Stimulated activated CD4-positive, alpha-beta T cell treated with anti-CD3 and anti-CD28 coated beads, TNF-alpha, amount 100 ng/mL, for 1 hour (primary cell): ENCODE data around the gene CHD5.

Experiments
- DNase-seq, 3 donors: peaks; one replicate each; pipeline ENCODE4 v3.0.0-alpha.2; 2020; ENCODE audit warnings: low read depth in 3 of 3, low spot score in 1 of 3

Gene CHD5

GRCh38 chr1:6154525-6155319 is 25.4 kb downstream of the CHD5 start:
- DNase-seq: no peak

- no peak for DNase-seq
Observed at GRCh38 chr1:6152882-6153281, 27.2 kb downstream of the CHD5 start.

GRCh38 chr1:6152181-6152580 is 27.9 kb downstream of the CHD5 start:
- DNase-seq: no peak

GRCh38 chr1:6151291-6151822 is 28.8 kb downstream of the CHD5 start:
- no peak for DNase-seq

GRCh38 chr1:6150006-6150938 is 29.8 kb downstream of the CHD5 start:
- no peak for DNase-seq

GRCh38 chr1:6149597-6149996 is 30.5 kb downstream of the CHD5 start:
- no peak for DNase-seq

GRCh38 chr1:6148497-6149241 is 31.5 kb downstream of the CHD5 start:
- peak in 2 of 3 donors; percentile 26 to 62 for DNase-seq

- DNase-seq: no peak
Observed at GRCh38 chr1:6145864-6146410, 34.2 kb downstream of the CHD5 start.

GRCh38 chr1:6145396-6145750 is 34.7 kb downstream of the CHD5 start:
- DNase-seq: no peak

GRCh38 chr1:6144647-6145395 is 35.3 kb downstream of the CHD5 start:
- DNase-seq: no peak

GRCh38 chr1:6144175-6144574 is 35.9 kb downstream of the CHD5 start:
- DNase-seq: no peak

- DNase-seq: no peak
Observed at GRCh38 chr1:6143395-6143794, 36.7 kb downstream of the CHD5 start.

GRCh38 chr1:6142734-6143133 is 37.4 kb downstream of the CHD5 start:
- DNase-seq: no peak

- no peak for DNase-seq
Observed at GRCh38 chr1:6142036-6142621, 38.0 kb downstream of the CHD5 start.

GRCh38 chr1:6141592-6141991 is 38.5 kb downstream of the CHD5 start:
- DNase-seq: no peak

GRCh38 chr1:6140413-6140812 is 39.7 kb downstream of the CHD5 start:
- DNase-seq: no peak

- no peak for DNase-seq
Observed at GRCh38 chr1:6137758-6138157, 42.4 kb downstream of the CHD5 start.

- no peak for DNase-seq
Observed at GRCh38 chr1:6136516-6137220, 43.5 kb downstream of the CHD5 start.
